Osteoblast (primary cell): ENCODE results near the gene RECK. TPM values are rescaled to one million over a fixed set of nuclear protein-coding genes. Genes with fewer than 3 reads are reported as not detected.

Experiments used
- DNase-seq: peaks from one replicate; pipeline ENCODE4 v3.0.0; 2011; ENCODE audit warnings: low spot score, mixed read lengths; ENCODE audit not compliant: insufficient read length; ENCODE audit errors: missing footprints
- H2AFZ ChIP-seq: 2 replicates; pipeline ENCODE4 v1.6.0; 2011; ENCODE audit warnings: mild to moderate bottlenecking, low read length
- H3K27ac ChIP-seq: 2 replicates; pipeline ENCODE4 v1.5.1; 2011; ENCODE audit warnings: mild to moderate bottlenecking, low read depth, low read length, moderate library complexity
- H3K27me3 ChIP-seq: 2 replicates; pipeline ENCODE4 v1.6.0; 2012; ENCODE audit warnings: mild to moderate bottlenecking, control low read depth, inconsistent platforms, low read length, moderate library complexity; ENCODE audit not compliant: insufficient read depth
- H3K36me3 ChIP-seq: 2 replicates; pipeline ENCODE4 v1.5.1; 2011; ENCODE audit warnings: mild to moderate bottlenecking, low read length, control low read depth, moderate library complexity; ENCODE audit not compliant: insufficient read depth
- H3K4me1 ChIP-seq: 2 replicates; pipeline ENCODE4 v1.5.1; 2011; ENCODE audit warnings: mild to moderate bottlenecking, low read length, control low read depth, moderate library complexity; ENCODE audit not compliant: insufficient read depth
- H3K4me2 ChIP-seq: 2 replicates; pipeline ENCODE4 v1.6.0; 2011; ENCODE audit warnings: mild to moderate bottlenecking, low read length; ENCODE audit not compliant: insufficient read depth
- H3K4me3 ChIP-seq: fragments of 200-600 bp; sonication (generic); 3 replicates; pipeline ENCODE4 v1.5.1; 2012; ENCODE audit warnings: mild to moderate bottlenecking, low read length, inconsistent platforms; ENCODE audit not compliant: insufficient read depth
- H3K79me2 ChIP-seq: 2 replicates; pipeline ENCODE4 v1.6.0; 2012; ENCODE audit warnings: mild to moderate bottlenecking, low read length, control low read depth, inconsistent platforms; ENCODE audit not compliant: insufficient read depth
- H3K9me3 ChIP-seq: 2 replicates; pipeline ENCODE4 v1.5.1; 2011; ENCODE audit warnings: low read depth, low read length, control low read depth
- H4K20me1 ChIP-seq: 2 replicates; pipeline ENCODE4 v1.6.0; 2012; ENCODE audit warnings: mild to moderate bottlenecking, low read length, control low read depth; ENCODE audit not compliant: insufficient read depth
- total RNA-seq: library from RNA; depleted of rRNA; stranded (reverse); fragments of >200 nt; gene quantifications from 2 replicates; pipeline ENCODE4 v1.2.3, GENCODE V29; 2012
- TF ChIP-seq, protein P1 (sequence below): IDR thresholded peaks from 2 replicates; pipeline ENCODE4 v1.5.1; 2011; ENCODE audit warnings: mild to moderate bottlenecking, low read depth, low read length, moderate library complexity; ENCODE audit errors: extremely low read depth

The RECK gene
- total RNA-seq, 1 donor = 31.5 TPM

DNA sequence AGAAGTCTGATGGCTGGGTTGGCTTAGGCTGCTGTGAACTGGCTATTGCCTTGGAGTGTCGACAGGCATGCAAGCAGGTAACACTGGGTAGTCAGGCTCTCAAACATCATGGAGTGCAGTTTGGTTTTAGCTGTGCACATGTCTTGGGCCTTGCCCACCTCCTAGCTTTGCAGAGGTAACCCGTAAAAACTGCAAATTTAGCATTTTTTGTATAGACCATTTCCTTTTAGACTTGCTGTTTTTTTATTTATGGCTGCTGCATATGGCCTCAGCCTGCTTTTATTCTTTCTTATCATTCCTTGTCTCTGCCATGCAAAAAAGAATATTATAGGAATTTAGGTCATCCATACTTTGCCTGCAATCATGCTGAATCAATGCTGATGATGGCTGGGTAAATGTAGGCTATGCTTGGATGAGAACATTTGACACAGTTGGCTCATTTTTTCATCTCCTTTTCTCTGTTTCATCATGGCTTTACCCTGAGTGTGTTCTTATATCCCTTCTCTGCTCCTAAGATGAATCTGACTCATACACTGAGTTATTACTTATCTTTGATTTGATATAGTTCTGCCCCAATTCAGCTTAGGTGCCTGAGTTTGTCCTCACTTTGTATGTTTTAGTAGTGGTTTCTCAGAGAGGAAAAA lies 27.2 kb downstream of the RECK start:
- Histone ChIP-seq H3K79me2 (peaks cover 15% of the 10 kb centered on the region), H2AFZ (no peak overlapping the region), H3K9me3 (no peaks in the 10 kb centered on the region), H3K27ac (peak overlapping the region; percentile 71), H3K27me3 (no peaks in the 10 kb centered on the region), H4K20me1 (peaks cover 5% of the 10 kb centered on the region), H3K4me1 (peaks cover 19% of the 10 kb centered on the region), H3K4me3 (no peak overlapping the region), H3K36me3 (peaks cover 61% of the 10 kb centered on the region), H3K4me2 (peak overlapping the region; percentile 44)
- TF ChIP-seq, protein P1, sequence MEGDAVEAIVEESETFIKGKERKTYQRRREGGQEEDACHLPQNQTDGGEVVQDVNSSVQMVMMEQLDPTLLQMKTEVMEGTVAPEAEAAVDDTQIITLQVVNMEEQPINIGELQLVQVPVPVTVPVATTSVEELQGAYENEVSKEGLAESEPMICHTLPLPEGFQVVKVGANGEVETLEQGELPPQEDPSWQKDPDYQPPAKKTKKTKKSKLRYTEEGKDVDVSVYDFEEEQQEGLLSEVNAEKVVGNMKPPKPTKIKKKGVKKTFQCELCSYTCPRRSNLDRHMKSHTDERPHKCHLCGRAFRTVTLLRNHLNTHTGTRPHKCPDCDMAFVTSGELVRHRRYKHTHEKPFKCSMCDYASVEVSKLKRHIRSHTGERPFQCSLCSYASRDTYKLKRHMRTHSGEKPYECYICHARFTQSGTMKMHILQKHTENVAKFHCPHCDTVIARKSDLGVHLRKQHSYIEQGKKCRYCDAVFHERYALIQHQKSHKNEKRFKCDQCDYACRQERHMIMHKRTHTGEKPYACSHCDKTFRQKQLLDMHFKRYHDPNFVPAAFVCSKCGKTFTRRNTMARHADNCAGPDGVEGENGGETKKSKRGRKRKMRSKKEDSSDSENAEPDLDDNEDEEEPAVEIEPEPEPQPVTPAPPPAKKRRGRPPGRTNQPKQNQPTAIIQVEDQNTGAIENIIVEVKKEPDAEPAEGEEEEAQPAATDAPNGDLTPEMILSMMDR = no peak
- DNase-seq = peak; percentile 35

DNA sequence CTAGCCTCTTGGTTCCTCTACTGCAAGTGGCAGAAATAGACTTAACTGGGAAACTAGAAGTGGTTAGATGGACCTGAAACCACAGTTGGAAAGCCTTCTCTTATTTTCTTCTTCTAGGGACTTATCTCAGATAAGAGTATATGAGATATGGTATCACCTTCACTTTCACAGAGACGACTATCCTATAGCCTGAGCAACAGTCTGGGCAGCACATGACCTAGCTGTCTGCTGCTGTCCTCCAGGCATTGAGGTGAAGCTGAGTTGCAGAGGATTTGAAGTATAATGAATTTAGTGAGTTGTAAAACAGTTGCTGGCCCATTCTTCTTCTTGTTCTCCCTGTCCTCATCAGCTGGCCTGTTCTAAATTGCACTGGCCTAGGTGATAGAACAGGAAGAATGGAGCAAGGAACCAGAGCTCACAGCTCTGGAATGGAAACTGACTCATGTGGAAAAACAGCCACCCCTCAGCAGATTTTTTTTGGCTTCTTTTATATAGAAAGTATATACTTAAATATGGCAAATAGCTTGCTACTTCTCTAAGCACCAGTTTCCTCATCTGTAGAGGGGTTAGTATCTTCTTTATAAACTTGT lies 27.8 kb downstream of the RECK start:
- no peak overlapping the region for H2AFZ ChIP-seq
- H4K20me1 ChIP-seq = peaks cover 5% of the 10 kb centered on the region
- peak overlapping the region; percentile 44 for H3K4me2 ChIP-seq
- peak; percentile 31 for DNase-seq
- H3K4me1 ChIP-seq = peaks cover 19% of the 10 kb centered on the region
- H3K27ac ChIP-seq = peak overlapping the region; percentile 71
- H3K36me3 ChIP-seq = peaks cover 57% of the 10 kb centered on the region
- H3K79me2 ChIP-seq = peaks cover 14% of the 10 kb centered on the region
- no peak overlapping the region for H3K4me3 ChIP-seq
- TF ChIP-seq, protein P1 = no peak
- no peaks in the 10 kb centered on the region for H3K9me3 ChIP-seq
- H3K27me3 ChIP-seq = no peaks in the 10 kb centered on the region

DNA sequence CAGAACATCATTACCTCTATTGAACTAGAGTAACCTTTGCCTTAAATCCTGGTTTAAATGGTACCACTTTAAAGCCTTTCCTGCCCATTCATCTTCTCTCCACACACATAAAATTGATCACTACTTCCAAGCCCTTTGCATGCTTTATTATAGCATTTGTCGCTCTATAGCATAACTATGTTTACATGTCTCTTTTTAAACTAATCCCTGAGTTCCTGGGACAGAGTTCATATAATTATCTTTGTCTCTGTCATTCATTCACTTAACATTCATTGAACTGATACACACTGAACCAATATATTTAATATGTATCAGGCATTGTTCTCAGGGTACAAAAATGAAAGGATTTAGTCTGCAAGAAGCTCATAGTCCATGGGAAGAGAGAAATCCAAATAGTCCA lies 37.3 kb downstream of the RECK start:
- H4K20me1 ChIP-seq = no peaks in the 10 kb centered on the region
- H3K4me2 ChIP-seq = no peak overlapping the region
- H2AFZ ChIP-seq = no peak overlapping the region
- H3K4me1 ChIP-seq = peaks cover 8% of the 10 kb centered on the region
- no peak overlapping the region for H3K4me3 ChIP-seq
- H3K27me3 ChIP-seq = no peaks in the 10 kb centered on the region
- peaks cover 4% of the 10 kb centered on the region for H3K79me2 ChIP-seq
- TF ChIP-seq, protein P1 = no peak
- no peak for DNase-seq
- H3K27ac ChIP-seq = no peak overlapping the region
- H3K9me3 ChIP-seq = no peaks in the 10 kb centered on the region
- H3K36me3 ChIP-seq = peaks cover 60% of the 10 kb centered on the region

DNA sequence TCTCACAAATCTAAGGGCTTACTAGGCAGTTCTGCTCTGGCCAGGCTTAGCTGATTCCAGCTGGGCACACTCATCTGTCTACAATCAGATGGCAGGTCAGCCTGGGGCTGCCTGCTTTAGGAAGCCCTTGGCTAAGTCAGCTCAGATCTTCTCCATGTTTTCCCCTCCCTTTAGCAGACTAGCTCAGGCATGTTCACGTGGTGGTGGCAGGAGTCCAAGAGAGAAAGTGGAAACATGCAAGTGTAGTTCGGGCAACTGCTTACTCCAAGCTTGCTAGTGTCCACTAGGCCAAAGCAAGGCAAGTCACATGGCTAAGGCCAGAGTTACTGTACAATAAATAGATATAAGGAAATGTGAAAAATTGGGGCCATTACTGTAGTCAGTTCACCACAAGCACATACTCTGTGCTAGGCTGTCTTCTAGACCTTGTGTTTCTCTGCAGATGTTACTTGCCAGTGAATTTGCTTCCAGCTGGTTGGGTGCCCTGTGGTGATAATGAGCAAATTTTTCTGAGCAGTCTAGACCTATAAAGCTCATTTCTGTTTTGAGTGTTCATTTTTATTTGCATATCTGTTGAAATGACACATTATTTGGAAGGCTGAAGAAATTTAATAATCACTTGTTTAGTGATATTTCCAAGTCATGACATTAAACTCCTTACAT lies 38.3 kb downstream of the RECK start:
- Histone ChIP-seq H3K27me3 (no peaks in the 10 kb centered on the region), H4K20me1 (no peaks in the 10 kb centered on the region), H3K4me3 (no peak overlapping the region), H3K36me3 (peaks cover 60% of the 10 kb centered on the region), H3K79me2 (peaks cover 2% of the 10 kb centered on the region), H2AFZ (no peak overlapping the region), H3K27ac (peak overlapping the region; percentile 18), H3K4me1 (peaks cover 8% of the 10 kb centered on the region), H3K4me2 (no peak overlapping the region), H3K9me3 (no peaks in the 10 kb centered on the region)
- TF ChIP-seq, protein P1 = no peak
- peak; percentile 17 for DNase-seq
